IMR-90 (cell line): Measurements from ENCODE around the gene ZKSCAN7. TPM values are rescaled to one million over a fixed set of nuclear protein-coding genes. Genes with fewer than 3 reads are reported as not detected.
A peak's percentile ranks its signal among the peaks of the same experiment; 100 is the strongest.

Source experiments
- ATAC-seq: fragments of 200-7000 bp; cut with Tn5 transposase; 2 replicates; pipeline ENCODE4 v1.9.1; 2020; ENCODE audit warnings: low read depth, mild to moderate bottlenecking, moderate library complexity
- BruUV-seq: library from RNA; stranded (reverse); fragments of 400-500 nt; replicated peaks from 2 replicates; lab custom pipeline; 2021; lab: Mats Ljungman, UMichigan
- CTCF ChIA-PET: fragments of 300-600 bp; formaldehyde crosslinking; extraction: SDS; loops from one replicate; lab custom pipeline; 2021; ENCODE audit warnings: antibody characterized with exemption; lab: Yijun Ruan, JAX
- POLR2A ChIA-PET: fragments of 300-600 bp; sonication (Branson Sonifier 250); formaldehyde crosslinking; loops from one replicate; lab custom pipeline; 2022; ENCODE audit warnings: antibody characterized with exemption; ENCODE audit not compliant: unreplicated experiment; lab: Charles Lee
- DNase-seq: peaks from one replicate; pipeline ENCODE4 v3.0.0; 2013
- H2AFZ ChIP-seq: replicated peaks from 2 replicates; pipeline ENCODE3; 2013; ENCODE audit warnings: low read length, mild to moderate bottlenecking; ENCODE audit not compliant: poor library complexity
- H2AK5ac ChIP-seq: 2 replicates; pipeline ENCODE4 v1.6.1; 2013; ENCODE audit warnings: low read depth, low read length, inconsistent platforms
- H2AK9ac ChIP-seq: replicated peaks from 2 replicates; pipeline ENCODE3; 2013; ENCODE audit warnings: mild to moderate bottlenecking, low read depth, low read length, moderate library complexity; ENCODE audit not compliant: poor library complexity
- H2BK120ac ChIP-seq: 2 replicates; pipeline ENCODE4 v1.6.1; 2013; ENCODE audit warnings: low read depth, low read length, inconsistent platforms
- H2BK15ac ChIP-seq: 3 replicates; pipeline ENCODE4 v1.6.1; 2013; ENCODE audit warnings: low read depth, low read length, inconsistent platforms
- H2BK20ac ChIP-seq: 2 replicates; pipeline ENCODE4 v1.6.1; 2013; ENCODE audit warnings: low read depth, mild to moderate bottlenecking, inconsistent platforms, low read length, moderate library complexity
- H2BK5ac ChIP-seq: 2 replicates; pipeline ENCODE4 v1.6.1; 2013; ENCODE audit warnings: mild to moderate bottlenecking, low read depth, low read length, inconsistent platforms; ENCODE audit not compliant: poor library complexity, severe bottlenecking
- H3K14ac ChIP-seq: replicated peaks from 2 replicates; pipeline ENCODE4 v1.6.1; 2013; ENCODE audit warnings: low read depth, low read length, inconsistent platforms
- H3K18ac ChIP-seq: 2 replicates; pipeline ENCODE4 v1.6.1; 2013; ENCODE audit warnings: low read depth, low read length, control low read depth
- H3K23ac ChIP-seq: 2 replicates; pipeline ENCODE4 v1.6.1; 2013; ENCODE audit warnings: low read depth, low read length, inconsistent platforms
- H3K27ac ChIP-seq: 2 replicates; pipeline ENCODE4 v1.5.1; 2013; ENCODE audit warnings: mild to moderate bottlenecking, control low read depth, low read length; ENCODE audit not compliant: insufficient read depth
- H3K27me3 ChIP-seq: 2 replicates; pipeline ENCODE4 v1.6.1; 2013; ENCODE audit warnings: low read length; ENCODE audit not compliant: control insufficient read depth, insufficient read depth
- H3K36me3 ChIP-seq: 2 replicates; pipeline ENCODE4 v1.6.1; 2013; ENCODE audit warnings: low read length, mixed read lengths; ENCODE audit not compliant: control insufficient read depth, insufficient read depth
- H3K4ac ChIP-seq: 2 replicates; pipeline ENCODE4 v1.6.1; 2013; ENCODE audit warnings: low read depth, low read length, inconsistent platforms
- H3K4me1 ChIP-seq: 2 replicates; pipeline ENCODE4 v1.6.1; 2013; ENCODE audit warnings: low read length, mixed read lengths; ENCODE audit not compliant: control insufficient read depth, insufficient read depth
- H3K4me2 ChIP-seq: 2 replicates; pipeline ENCODE4 v1.6.1; 2013; ENCODE audit warnings: low read depth, mild to moderate bottlenecking, control low read depth, low read length, moderate library complexity
- H3K4me3 ChIP-seq: 2 replicates; pipeline ENCODE4 v1.5.1; 2013; ENCODE audit warnings: low read depth, mild to moderate bottlenecking, control low read depth, low read length, moderate library complexity; ENCODE audit not compliant: insufficient read depth
- H3K56ac ChIP-seq: 2 replicates; pipeline ENCODE4 v1.6.1; 2013; ENCODE audit warnings: low read length, inconsistent platforms; ENCODE audit not compliant: insufficient read depth; ENCODE audit errors: extremely low read depth
- H3K79me1 ChIP-seq, 2 experiments: 2 replicates each; pipeline ENCODE4 v1.6.1; 2013; ENCODE audit warnings: low read length in 2 of 2, inconsistent platforms in 1 of 2, low read depth in 1 of 2
- H3K9ac ChIP-seq: 2 replicates; pipeline ENCODE4 v1.6.1; 2013; ENCODE audit warnings: low read depth, low read length, control low read depth
- H3K9me1 ChIP-seq: 2 replicates; pipeline ENCODE4 v1.6.1; 2013; ENCODE audit warnings: low read length, inconsistent platforms; ENCODE audit not compliant: insufficient read depth
- H3K9me3 ChIP-seq: 2 replicates; pipeline ENCODE4 v1.6.1; 2013; ENCODE audit warnings: low read length; ENCODE audit not compliant: control insufficient read depth, insufficient read depth
- H4K20me1 ChIP-seq: 2 replicates; pipeline ENCODE4 v1.6.1; 2013; ENCODE audit warnings: low read length, inconsistent platforms; ENCODE audit not compliant: insufficient read depth
- H4K5ac ChIP-seq: 2 replicates; pipeline ENCODE4 v1.6.1; 2013; ENCODE audit warnings: mild to moderate bottlenecking, low read depth, low read length, control low read depth
- H4K8ac ChIP-seq, 2 experiments: 2 replicates each; pipeline ENCODE4 v1.6.1; 2013; ENCODE audit warnings: low read depth in 2 of 2, low read length in 2 of 2, control low read depth in 1 of 2, inconsistent platforms in 1 of 2
- H4K91ac ChIP-seq: 2 replicates; pipeline ENCODE4 v1.6.1; 2013; ENCODE audit warnings: low read depth, low read length, inconsistent platforms; ENCODE audit not compliant: insufficient read depth
- CEBPB ChIP-seq: IDR thresholded peaks from 2 replicates; pipeline ENCODE4 v1.6.1; 2012; ENCODE audit warnings: low read depth, low read length, improper control_type of control experiment
- CHD1 ChIP-seq: IDR thresholded peaks from 2 replicates; pipeline ENCODE4 v1.6.1; 2012; ENCODE audit warnings: low read depth, low read length, improper control_type of control experiment
- FOS ChIP-seq: fragments of 150-350 bp; IDR thresholded peaks from 2 replicates; pipeline ENCODE4 v1.6.1; 2016; ENCODE audit warnings: low read depth, low read length
- MAZ ChIP-seq: IDR thresholded peaks from 2 replicates; pipeline ENCODE4 v1.6.1; 2012; ENCODE audit warnings: low read depth, mild to moderate bottlenecking, low read length, improper control_type of control experiment, moderate library complexity, borderline replicate concordance
- MXI1 ChIP-seq: IDR thresholded peaks from 2 replicates; pipeline ENCODE4 v1.6.1; 2012; ENCODE audit warnings: low read depth, mild to moderate bottlenecking, low read length, moderate library complexity, borderline replicate concordance
- NFE2L2 ChIP-seq: fragments of 150-350 bp; IDR thresholded peaks from 2 replicates; pipeline ENCODE4 v1.6.1; 2016; ENCODE audit warnings: low read depth, mild to moderate bottlenecking, low read length
- POLR2A ChIP-seq: IDR thresholded peaks from 2 replicates; pipeline ENCODE4 v1.6.1; 2012; ENCODE audit warnings: mild to moderate bottlenecking, low read depth, low read length
- RCOR1 ChIP-seq: IDR thresholded peaks from 2 replicates; pipeline ENCODE4 v1.6.1; 2012; ENCODE audit warnings: mild to moderate bottlenecking, low read length, improper control_type of control experiment; ENCODE audit not compliant: insufficient replicate concordance
- RFX5 ChIP-seq: IDR thresholded peaks from 2 replicates; pipeline ENCODE4 v1.8.0; 2012; ENCODE audit warnings: low read depth, mild to moderate bottlenecking, low read length, moderate library complexity
- SMC3 ChIP-seq: fragments of 150-350 bp; IDR thresholded peaks from 2 replicates; pipeline ENCODE4 v1.6.1; 2016; ENCODE audit warnings: low read depth, mild to moderate bottlenecking, antibody characterized with exemption, low read length, moderate library complexity
- WGBS, 2 experiments: methylation state at CpG; one replicate each; pipeline versions ENCODE4 v1.1.5 to v1.1.7; 2013; ENCODE audit warnings: missing lambda C conversion rate in 2 of 2; ENCODE audit not compliant: insufficient read length in 1 of 2; ENCODE audit errors: extremely low coverage in 2 of 2; 5-methylcytosine and 5-hydroxymethylcytosine counted together
- dilution Hi-C: fragments of 300-500 bp; cut with HindIII; formaldehyde crosslinking; loops from one replicate; pipeline ENCODE4 v1.14.3; 2018; ENCODE audit warnings: low sequenced_read_pairs; ENCODE audit not compliant: unreplicated experiment
- in situ Hi-C: fragments of 300-500 bp; cut with MboI; formaldehyde crosslinking; loops from 3 replicates; pipeline ENCODE4 v1.14.3; 2019; ENCODE audit warnings: low sequenced_read_pairs, inconsistent platforms, mixed read lengths
- intact Hi-C: fragments of 100-400 bp; cut with micrococcal nuclease; formaldehyde crosslinking; loops from 2 replicates; pipeline ENCODE4 v1.10.0; 2022
- polyA plus RNA-seq, 3 experiments: library from polyadenylated mRNA; depleted of rRNA; stranded (reverse); fragments of >200 nt; gene quantifications; 2 replicates each; pipeline ENCODE4 v1.2.3, GENCODE V29; 2012; ENCODE audit warnings: low replicate concordance in 1 of 3
- total RNA-seq: library from RNA; depleted of rRNA; stranded (reverse); fragments of >200 nt; gene quantifications from 2 replicates; pipeline ENCODE4 v1.2.3, GENCODE V29; 2012
- TF ChIP-seq, protein P1 (sequence below): fragments of 150-350 bp; IDR thresholded peaks from 2 replicates; pipeline ENCODE4 v1.6.1; 2016; ENCODE audit warnings: low read depth, mild to moderate bottlenecking, low read length, moderate library complexity, borderline replicate concordance

ZKSCAN7 gene
- total and polyA plus RNA-seq, 2 of the 4 experiments (the other 2 are of a cell fraction): 2.6 to 4.7 TPM

DNA sequence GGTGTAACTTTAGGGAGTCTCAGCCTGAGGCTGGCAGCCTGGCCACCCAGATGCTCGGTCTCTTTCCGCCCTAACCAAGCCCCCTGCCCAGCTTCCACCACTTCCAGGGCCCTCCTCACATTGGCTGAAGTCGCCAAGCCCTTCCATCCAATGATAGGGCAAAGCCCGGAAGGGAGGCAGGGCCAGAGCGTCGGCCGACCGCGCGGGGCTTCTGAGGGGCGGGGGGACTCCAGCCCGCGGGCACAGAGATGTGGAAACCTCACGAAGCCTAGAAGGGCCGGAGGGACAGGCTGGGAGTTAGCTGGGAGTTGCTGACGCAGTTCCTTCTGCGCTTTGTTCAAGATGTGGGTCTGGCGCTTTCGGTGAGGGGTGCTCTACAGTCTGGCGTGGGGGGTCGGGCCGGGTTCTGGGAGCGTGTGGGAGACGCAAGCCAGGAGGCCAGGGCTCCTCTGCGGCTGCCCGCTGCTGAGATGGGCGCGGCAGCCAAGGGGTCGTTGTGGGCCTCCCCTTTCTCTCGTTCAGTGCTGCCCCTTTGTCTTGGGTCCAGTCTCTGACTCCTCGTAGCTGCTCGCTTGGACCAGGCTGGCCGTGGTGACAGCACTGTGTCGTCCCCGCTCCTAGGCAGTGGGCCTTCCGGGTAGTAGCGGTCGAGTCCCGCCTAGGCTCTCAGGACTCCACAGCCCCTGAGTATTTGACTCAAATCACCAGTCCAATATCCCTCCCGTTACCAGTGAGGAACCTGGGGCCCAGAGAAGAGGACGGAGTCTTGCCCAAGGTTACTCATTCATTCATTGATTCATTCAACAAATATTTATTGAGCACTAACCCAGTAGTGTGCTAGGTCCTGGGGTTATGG is 29.9 kb downstream of the ZKSCAN7 start, which contains the start of gene ZNF660:
Gene ZNF660, plus strand, starts transcription at position 319 of the 856 bp plus-strand sequence. CDS start 9,230 bp downstream, outside the sequence.
- Histone ChIP-seq H3K14ac (peak within 1 kb of the TSS; percentile 82), H3K9me3 (peaks cover 2% of the 10 kb centered on the region; the same call in 1 of the 2 replicates), H3K4me3 (peak within 1 kb of the TSS; percentile 63), H2AFZ (peak within 1 kb of the TSS; percentile 89), H3K9me1 (0 out of 2 replicates have a peak, but pooled peaks cover 3% of the 10 kb centered on the region), H3K4me2 (peak within 1 kb of the TSS; percentile 91), H3K9ac (peak within 1 kb of the TSS; percentile 87), H3K79me1 (peaks cover 4 to 7% of the 10 kb centered on the region in 2 experiments; a peak in 1 of 4 replicates), H3K23ac (peak within 1 kb of the TSS; percentile 46), H3K18ac (peak within 1 kb of the TSS; percentile 32), H3K4me1 (peaks cover 2% of the 10 kb centered on the region; the same call in 1 of the 2 replicates), H4K91ac (peak within 1 kb of the TSS; percentile 66), H3K36me3 (peaks cover 9% of the 10 kb centered on the region), H4K20me1 (no peaks in the 10 kb centered on the region), H3K27ac (peak within 1 kb of the TSS; percentile 83), H2AK5ac (peak within 1 kb of the TSS; percentile 68; the same call in 1 of the 2 replicates), H2AK9ac (peak within 1 kb of the TSS; percentile 96), H3K27me3 (no peaks in the 10 kb centered on the region), H3K4ac (peak within 1 kb of the TSS; percentile 87), H2BK5ac (peak within 1 kb of the TSS; percentile 45), H4K8ac (peak within 1 kb of the TSS; percentile 86 to 96), H3K56ac (peak within 1 kb of the TSS; percentile 29; the same call in 1 of the 2 replicates), H2BK15ac (no peak within 1 kb of the TSS; the same call in 2 of the 3 replicates), H4K5ac (peak within 1 kb of the TSS; percentile 85), H2BK120ac (peak within 1 kb of the TSS; percentile 56), H2BK20ac (no peak within 1 kb of the TSS)
- TF ChIP-seq MAZ: peak; percentile 52; the same call in 1 of the 2 replicates
- no peak for TF ChIP-seq MXI1
- TF ChIP-seq CEBPB: peak; percentile 19; the same call in 1 of the 2 replicates
- no peak for TF ChIP-seq FOS
- TF ChIP-seq RCOR1: no peak
- TF ChIP-seq CHD1: no peak
- peak; percentile 61; the same call in 1 of the 2 replicates for TF ChIP-seq POLR2A
- TF ChIP-seq RFX5: no peak
- TF ChIP-seq, protein P1, sequence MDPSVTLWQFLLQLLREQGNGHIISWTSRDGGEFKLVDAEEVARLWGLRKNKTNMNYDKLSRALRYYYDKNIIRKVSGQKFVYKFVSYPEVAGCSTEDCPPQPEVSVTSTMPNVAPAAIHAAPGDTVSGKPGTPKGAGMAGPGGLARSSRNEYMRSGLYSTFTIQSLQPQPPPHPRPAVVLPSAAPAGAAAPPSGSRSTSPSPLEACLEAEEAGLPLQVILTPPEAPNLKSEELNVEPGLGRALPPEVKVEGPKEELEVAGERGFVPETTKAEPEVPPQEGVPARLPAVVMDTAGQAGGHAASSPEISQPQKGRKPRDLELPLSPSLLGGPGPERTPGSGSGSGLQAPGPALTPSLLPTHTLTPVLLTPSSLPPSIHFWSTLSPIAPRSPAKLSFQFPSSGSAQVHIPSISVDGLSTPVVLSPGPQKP: no peak
- no peak for TF ChIP-seq NFE2L2
- no peak for TF ChIP-seq SMC3
- no TSS peak for BruUV-seq
- dilution Hi-C loops: no loop called here
- POLR2A ChIA-PET: no interaction called here
- WGBS, 2 experiments: 4% methylated on average over 10 of the region's 41 CpGs; no CpG with 5 or more reads in 1 of the 2 experiments
- CTCF ChIA-PET: interaction anchor here (0.6 kb wide), 1 partner anchor 33 kb away, joined by 6 read pairs; no protein-coding TSS in a partner anchor
- ATAC-seq (peak; percentile 98), DNase-seq (peak; percentile 67)
- in situ Hi-C loops: no loop called here
- intact Hi-C loops: loop anchor here (1.0 kb wide), 1 partner anchor 40 kb away; the partner anchor contains the start of gene ZNF197
